ENCODE results near the gene PTPRG. TPM values are rescaled to one million over a fixed set of nuclear protein-coding genes. Genes with fewer than 3 reads are reported as not detected.

Gene PTPRG
- total RNA-seq, 4 donors from 2014 or later, result 21.1 to 54.2 (median 30.6) TPM

- ATAC-seq (no peak), DNase-seq (peak in 1 of 2 donors; percentile 30)
- TF ChIP-seq POLR2A (IDR thresholded peaks at IDR 0.05), result no peak
- TF ChIP-seq CTCF (IDR thresholded peaks at IDR 0.05 in 4 of 5, conservative IDR thresholded peaks at IDR 0.05 in 1 of 5), result no peak
- no peaks in the 10 kb centered on the region for H3K9me3 ChIP-seq
- H3K36me3 ChIP-seq, result no peaks in the 10 kb centered on the region
- in situ Hi-C loops (cut with MboI; ENCODE audit: low sequenced_read_pairs in 4 of 4) (no loop called here), intact Hi-C loops (cut with DNase I; ENCODE audit: low total_unique reads) (no loop called here)
- H3K4me3 ChIP-seq, result no peak overlapping the region
- H3K27ac ChIP-seq, result peak overlapping the region; percentile 45 to 73 (median 57)
- H3K27me3 ChIP-seq, result no peaks in the 10 kb centered on the region
- peaks cover 69 to 80% of the 10 kb centered on the region in 2 donors for H3K4me1 ChIP-seq
These were observed 247.2 kb downstream of the PTPRG start for GRCh38 chr3:61808526-61808925.

GRCh38 chr3:61808999-61809398 is 247.6 kb downstream of the PTPRG start:
- Histone ChIP-seq H3K27ac (peak overlapping the region; percentile 45 to 73 (median 57)), H3K36me3 (no peaks in the 10 kb centered on the region), H3K27me3 (no peaks in the 10 kb centered on the region), H3K4me1 (peaks cover 65 to 81% of the 10 kb centered on the region in 2 donors), H3K9me3 (no peaks in the 10 kb centered on the region), H3K4me3 (no peak overlapping the region)
- DNase-seq (no peak), ATAC-seq (no peak)
- TF ChIP-seq CTCF (IDR thresholded peaks at IDR 0.05 in 4 of 5, conservative IDR thresholded peaks at IDR 0.05 in 1 of 5) (no peak), POLR2A (IDR thresholded peaks at IDR 0.05) (no peak)
- intact Hi-C loops (cut with DNase I; ENCODE audit: low total_unique reads), result no loop called here
- in situ Hi-C loops (cut with MboI; ENCODE audit: low sequenced_read_pairs in 4 of 4), result no loop called here

- TF ChIP-seq POLR2A (IDR thresholded peaks at IDR 0.05) (no peak), CTCF (IDR thresholded peaks at IDR 0.05 in 4 of 5, conservative IDR thresholded peaks at IDR 0.05 in 1 of 5) (no peak)
- H3K27me3 ChIP-seq, result no peaks in the 10 kb centered on the region
- peak; percentile 81 to 84 for ATAC-seq
- H3K4me1 ChIP-seq, result peaks cover 70 to 87% of the 10 kb centered on the region in 2 donors
- in situ Hi-C loops (cut with MboI; ENCODE audit: low sequenced_read_pairs in 4 of 4) (no loop called here), intact Hi-C loops (cut with DNase I; ENCODE audit: low total_unique reads) (no loop called here)
- H3K36me3 ChIP-seq, result no peaks in the 10 kb centered on the region
- H3K27ac ChIP-seq, result peak overlapping the region; percentile 45 to 73 (median 57)
- no peak overlapping the region for H3K4me3 ChIP-seq
- peak; percentile 52 for DNase-seq
- no peaks in the 10 kb centered on the region for H3K9me3 ChIP-seq
These were observed 248.5 kb downstream of the PTPRG start for GRCh38 chr3:61809879-61810278.

DNA sequence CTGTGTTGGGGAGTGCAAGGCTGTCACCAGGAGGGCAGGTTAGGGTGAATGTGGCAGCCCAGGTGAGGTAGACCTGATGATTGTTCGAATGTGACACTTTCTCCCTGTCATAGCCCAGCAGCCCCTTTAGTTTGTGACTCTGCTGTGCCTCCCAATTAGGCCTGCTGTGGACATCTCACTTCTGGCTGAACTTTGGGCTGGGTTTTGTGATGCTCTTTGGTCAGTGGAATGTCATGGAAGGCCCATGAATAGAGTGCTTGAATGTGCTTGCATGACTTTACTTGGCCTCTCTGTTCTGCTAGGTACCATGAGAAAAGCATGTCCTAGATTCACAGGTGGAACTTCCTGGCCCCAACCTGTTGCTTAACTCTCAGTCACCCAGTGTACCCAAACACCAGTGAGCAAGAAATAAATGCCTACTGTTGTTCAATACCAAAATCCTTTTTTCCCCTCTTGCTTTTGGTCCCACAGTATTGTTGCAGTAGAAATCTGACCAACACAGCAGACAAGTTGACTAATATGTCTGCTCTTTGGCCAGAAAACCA is 249.7 kb downstream of the PTPRG start:
- no peaks in the 10 kb centered on the region for H3K9me3 ChIP-seq
- in situ Hi-C loops (cut with MboI; ENCODE audit: low sequenced_read_pairs in 4 of 4), result no loop called here
- no peaks in the 10 kb centered on the region for H3K36me3 ChIP-seq
- no peak for DNase-seq
- no peak overlapping the region for H3K4me3 ChIP-seq
- H3K4me1 ChIP-seq, result peaks cover 62 to 76% of the 10 kb centered on the region in 2 donors
- no peaks in the 10 kb centered on the region for H3K27me3 ChIP-seq
- intact Hi-C loops (cut with DNase I; ENCODE audit: low total_unique reads), result no loop called here
- H3K27ac ChIP-seq, result peak overlapping the region in 1 of 4 donors; percentile 73
- TF ChIP-seq CTCF (IDR thresholded peaks at IDR 0.05 in 4 of 5, conservative IDR thresholded peaks at IDR 0.05 in 1 of 5), result no peak
- TF ChIP-seq POLR2A (IDR thresholded peaks at IDR 0.05), result no peak
- no peak for ATAC-seq

GRCh38 chr3:61811652-61812051 is 250.3 kb downstream of the PTPRG start:
- H3K4me3 ChIP-seq, result no peak overlapping the region
- in situ Hi-C loops (cut with MboI; ENCODE audit: low sequenced_read_pairs in 4 of 4) (no loop called here), intact Hi-C loops (cut with DNase I; ENCODE audit: low total_unique reads) (no loop called here)
- TF ChIP-seq POLR2A (IDR thresholded peaks at IDR 0.05) (no peak), CTCF (IDR thresholded peaks at IDR 0.05 in 4 of 5, conservative IDR thresholded peaks at IDR 0.05 in 1 of 5) (no peak)
- no peaks in the 10 kb centered on the region for H3K27me3 ChIP-seq
- no peaks in the 10 kb centered on the region for H3K36me3 ChIP-seq
- no peak for DNase-seq
- no peak overlapping the region for H3K27ac ChIP-seq
- ATAC-seq, result no peak
- peaks cover 55 to 70% of the 10 kb centered on the region in 2 donors for H3K4me1 ChIP-seq
- H3K9me3 ChIP-seq, result no peaks in the 10 kb centered on the region
